NCI-H510A treated with DMSO at 0.1 percent for 48 hours (cell line): ENCODE results near the gene SPIRE1.
"Not testable (repeated sequence)": the region's sequence is repeated elsewhere in the genome, so short reads cannot be mapped to it uniquely, and the experiment has no call there.

Source experiments
- DNase-seq: peaks from one replicate; lab custom pipeline; 2025; lab: John Stamatoyannopoulos, UW

Gene SPIRE1

DNA sequence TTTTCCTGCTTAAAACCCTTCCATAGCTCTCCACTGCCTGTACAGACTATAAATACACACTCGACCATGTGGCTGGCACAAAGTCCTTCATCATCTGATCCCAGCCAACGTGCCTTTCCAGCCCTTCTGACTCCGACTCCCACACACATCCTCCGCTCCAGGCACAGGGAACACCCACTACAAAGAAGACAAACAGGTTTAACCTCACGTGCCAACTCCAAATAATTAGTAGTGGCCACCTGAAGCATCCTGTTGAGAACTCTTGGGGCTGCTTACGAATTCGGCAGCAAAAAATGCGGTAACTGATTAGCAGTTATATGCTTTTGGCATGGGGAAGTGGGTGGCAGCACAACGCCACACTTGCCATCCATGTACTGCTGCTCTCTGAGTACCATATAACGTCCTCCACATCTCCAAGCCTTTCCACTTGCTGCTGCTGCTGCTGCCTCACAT is 12.1 kb downstream of the SPIRE1 start:
- peak; percentile 88 for DNase-seq

DNA sequence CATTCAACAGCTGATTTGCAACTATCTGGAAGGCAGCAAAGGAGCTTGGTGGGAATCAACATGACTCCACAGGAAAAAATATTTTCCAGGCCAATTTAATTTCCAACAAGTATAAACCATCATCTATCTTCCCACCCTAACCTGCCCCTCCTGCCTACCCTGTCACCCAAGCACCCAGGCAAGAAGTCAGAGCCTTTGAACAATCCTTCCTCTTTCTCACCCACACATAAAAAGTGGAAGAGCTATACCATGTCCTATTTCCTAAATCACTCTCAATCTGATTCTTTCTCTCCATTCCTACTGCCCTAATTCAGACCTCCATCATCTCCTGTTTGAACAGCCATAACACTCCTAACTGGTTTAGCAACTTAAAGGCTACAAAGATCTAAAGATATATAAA is 12.7 kb downstream of the SPIRE1 start:
- peak; percentile 79 for DNase-seq

DNA sequence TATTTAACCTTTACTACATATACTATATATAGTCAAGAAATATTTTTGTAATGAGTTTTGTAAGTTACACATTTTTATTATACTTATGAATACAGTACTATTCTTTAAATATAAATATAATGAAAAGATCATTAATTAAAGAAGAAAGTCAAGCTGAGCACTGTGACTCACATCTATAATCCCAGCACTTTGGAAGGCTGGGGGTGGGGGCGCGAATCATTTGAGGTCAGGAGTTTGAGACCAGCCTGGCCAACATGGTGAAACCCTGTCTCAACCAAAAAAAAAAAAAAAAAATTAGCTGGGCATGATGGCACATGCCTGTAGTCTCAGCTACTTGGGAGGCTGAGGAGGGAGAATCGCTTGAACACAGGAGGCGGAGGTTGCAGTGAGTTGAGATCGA is 14.2 kb downstream of the SPIRE1 start:
- not testable (repeated sequence) for DNase-seq

DNA sequence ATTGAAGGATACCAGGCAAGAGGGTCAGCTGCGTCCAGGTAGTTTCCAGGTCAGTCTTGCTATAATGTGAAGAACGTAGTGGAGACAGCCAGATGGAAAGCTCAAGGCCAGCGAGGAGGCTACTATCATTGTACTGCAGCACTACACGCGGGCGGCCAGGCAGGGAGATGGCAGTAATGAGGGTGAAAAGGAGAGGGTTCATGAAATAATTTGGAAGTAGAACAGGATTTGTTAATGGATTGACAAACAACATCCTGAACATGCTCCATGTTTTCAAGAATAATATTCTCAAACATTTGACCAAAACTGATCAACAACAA is 17.1 kb downstream of the SPIRE1 start:
- no peak for DNase-seq

DNA sequence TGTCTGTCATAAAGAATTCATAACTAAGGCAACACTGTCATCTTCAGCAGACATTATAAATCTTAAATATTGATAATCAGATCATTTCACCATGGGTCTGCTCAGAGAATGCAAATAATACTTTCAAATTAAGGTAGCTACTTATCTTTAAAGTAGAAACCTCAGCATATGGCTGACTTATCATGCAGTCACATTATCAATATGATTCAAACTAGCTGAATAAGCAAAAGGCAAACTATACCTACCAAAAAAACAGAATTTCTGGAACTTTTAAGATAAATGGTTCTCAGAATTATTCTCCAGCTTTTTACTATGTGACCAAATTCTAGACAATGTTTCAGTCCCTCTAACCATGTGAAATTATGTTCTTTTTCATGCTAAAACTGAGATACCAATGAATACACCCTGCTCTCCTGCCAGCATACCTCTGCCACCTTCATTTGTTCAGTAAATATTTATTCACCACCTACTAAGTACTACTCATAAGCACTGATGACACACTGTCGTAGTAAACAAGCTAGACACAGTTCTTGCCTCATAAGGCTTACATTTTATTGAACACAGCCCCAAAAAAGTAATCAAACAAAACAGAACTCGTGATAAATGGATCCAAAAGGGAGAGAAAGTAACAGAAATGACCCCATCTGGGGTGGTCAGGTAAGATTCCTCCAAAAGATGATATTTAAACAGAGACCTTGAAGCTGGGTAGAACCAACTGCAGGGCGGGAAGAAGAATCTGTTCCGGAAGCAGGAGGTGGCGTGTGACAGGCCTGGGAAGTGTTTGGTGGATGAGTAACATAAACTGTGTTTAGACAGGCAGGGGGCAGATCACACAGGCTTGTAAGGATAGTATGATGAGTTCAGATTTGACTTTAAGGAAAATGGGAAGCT is 17.7 kb downstream of the SPIRE1 start:
- no peak for DNase-seq

DNA sequence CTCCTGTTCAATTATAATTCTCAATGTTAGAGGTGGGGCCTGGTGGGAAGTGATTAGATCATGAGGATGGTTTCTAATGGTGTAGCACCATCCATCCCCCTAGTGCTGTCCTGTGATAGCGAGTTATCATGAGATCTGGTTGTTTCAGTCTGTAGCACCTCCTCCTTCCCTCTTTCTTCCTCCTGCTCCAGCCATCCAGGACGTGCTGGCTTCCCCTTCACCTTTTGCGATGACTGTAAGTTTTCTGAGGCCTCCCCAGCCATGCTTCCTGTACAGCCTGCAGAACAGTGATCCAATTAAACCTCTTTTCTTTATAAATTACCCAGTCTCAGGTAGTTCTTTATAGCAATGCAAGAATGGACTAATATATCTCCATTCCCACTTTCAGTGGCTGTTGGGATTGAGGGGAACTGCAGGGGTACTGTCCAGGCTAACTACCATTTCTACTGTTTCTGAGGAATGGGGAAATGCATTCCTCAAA is 19.2 kb downstream of the SPIRE1 start:
- no peak for DNase-seq

DNA sequence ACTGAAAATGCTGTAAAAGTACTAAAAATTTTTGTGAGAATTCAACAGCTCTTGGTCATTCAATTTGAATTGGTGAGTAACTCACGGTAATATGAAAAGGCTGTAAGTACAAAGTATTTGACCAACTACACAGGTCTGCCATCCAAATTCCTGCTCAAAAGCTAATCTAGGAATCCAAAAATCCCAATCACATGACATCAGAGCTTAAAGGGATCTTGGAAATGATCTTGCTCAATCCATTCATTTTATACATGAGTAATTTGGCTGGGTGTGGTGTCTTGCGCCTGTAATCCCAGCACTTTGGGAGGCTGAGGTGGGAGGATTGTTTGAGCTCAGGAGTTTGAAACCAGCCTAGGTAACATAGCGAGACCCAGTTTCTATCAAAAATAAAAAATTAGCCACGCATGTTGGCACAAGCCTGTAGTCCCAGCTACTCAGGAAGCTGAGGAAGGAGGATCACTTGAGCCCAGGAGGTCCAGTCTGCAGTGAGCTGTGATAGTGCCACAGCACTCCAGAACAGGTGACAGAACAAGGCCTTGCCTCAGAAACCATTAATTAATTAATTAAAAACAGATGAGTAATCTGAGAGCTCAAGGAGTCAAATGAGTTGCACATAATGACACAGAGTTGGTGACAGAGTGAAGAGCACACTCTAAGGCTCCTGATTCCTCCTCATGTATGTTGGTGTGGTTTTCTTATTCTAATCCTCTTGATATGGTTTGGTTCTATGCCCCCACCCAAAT is 19.8 kb downstream of the SPIRE1 start:
- DNase-seq = no peak

DNA sequence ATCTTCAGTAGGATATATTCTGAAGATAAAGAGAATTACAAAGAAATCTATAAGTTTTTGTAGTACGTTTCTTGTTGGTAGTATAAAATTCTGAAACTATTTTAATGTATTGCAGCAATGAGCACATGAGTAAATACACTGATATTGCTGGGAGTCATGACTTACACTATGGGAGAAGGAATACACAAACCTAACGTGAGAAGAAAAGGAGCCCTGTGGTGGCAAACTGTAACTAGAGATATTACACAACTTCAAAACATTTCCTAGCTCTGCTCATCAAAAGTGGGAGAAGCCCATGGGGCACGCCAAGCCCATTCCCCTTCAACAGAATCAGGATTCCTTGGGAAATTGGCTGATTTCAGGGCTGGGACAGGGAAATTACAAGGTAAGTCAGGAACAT is 20.5 kb downstream of the SPIRE1 start:
- DNase-seq = no peak

DNA sequence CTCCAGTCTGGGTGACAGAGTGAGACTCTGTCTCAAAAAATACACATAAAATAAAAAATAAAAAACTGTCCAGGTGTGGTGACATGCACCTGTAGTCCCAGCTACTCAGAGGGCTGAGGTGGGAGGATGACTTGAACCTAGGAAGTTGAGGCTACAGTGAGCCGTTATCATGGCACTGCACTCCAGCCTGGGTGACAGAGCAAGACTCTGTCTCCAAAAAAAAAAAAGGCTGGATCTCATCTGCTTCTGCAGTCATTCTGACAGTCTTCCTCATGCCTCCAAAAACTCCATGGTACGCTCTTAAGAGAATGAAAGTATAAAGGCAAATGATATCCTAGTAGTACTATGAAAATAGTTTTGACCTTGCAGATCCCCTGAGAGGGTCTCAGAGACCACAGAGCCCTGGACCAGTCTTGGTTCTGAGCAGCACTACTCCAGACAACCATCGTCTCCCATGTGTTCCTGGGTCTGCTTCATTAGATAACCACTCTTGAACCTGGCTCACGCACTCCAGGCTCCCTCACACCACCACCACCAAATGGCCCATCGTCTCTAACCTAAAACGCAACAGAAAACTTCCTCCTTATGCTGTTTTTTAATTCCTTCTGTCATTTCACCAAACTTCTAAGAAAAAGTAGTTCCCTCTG is 26.0 kb downstream of the SPIRE1 start:
- no peak for DNase-seq

DNA sequence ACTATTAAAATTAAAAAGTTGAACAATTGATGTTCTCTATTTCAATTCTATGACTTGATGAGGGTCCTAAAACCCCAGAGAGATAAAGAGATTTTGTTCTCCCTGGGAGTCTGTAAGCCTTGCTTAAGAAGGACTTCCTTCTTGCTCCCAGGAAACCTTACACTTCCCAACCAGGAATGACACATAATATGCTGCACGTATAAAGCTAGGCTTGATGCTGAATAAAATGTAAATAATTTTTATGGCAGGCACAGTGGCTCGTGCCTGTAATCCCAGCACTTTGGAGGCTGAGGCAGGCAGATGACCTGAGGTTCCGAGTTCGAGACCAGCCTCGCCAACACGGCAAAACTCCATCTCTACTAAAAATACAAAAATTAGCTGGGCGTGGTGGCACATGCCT is 27.8 kb downstream of the SPIRE1 start:
- DNase-seq = no peak

DNA sequence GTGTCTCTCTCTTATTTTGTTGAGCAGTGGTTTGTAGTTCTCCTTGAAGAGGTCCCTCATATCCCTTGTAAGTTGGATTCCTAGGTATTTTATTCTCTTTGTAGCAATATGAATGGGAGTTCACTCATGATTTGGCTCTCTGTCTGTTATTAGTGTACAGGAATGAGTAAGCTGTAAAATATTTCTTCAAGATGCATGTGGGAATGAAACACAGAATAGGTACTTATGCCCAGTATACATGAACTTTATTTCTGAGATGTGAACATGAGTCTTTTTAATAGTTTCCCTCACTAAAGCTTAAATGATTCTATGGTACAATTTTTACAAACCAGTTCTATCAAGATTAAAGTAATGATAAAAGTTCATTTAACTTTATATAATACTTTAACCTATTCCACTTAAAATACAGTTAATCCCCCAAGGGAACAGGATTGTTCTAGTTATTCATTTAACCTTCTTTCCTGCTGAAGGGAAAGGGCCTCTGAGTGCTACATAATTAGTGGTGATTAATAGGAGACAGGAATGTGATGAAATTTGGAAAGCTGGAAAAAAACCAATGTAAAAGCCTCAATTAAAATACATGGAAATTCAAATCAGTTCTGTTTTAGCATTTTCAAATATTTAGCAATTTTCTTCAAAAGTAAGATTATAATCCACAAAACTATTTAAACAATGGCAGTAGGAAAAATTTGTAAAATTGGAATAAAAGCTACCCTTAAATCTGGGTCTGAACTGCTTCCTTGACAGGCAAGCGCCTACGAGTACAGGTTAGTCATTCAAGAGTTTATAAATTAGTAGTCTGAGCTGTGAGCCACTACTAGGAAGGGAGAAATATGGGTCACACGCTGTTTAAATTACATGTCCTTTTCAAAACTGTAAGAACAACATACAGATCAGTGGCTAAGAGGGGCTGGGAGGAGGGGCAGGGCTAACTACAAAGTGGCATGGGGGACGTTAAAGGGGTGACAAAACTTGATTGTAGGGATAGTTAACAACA is 28.9 kb downstream of the SPIRE1 start:
- DNase-seq = no peak

DNA sequence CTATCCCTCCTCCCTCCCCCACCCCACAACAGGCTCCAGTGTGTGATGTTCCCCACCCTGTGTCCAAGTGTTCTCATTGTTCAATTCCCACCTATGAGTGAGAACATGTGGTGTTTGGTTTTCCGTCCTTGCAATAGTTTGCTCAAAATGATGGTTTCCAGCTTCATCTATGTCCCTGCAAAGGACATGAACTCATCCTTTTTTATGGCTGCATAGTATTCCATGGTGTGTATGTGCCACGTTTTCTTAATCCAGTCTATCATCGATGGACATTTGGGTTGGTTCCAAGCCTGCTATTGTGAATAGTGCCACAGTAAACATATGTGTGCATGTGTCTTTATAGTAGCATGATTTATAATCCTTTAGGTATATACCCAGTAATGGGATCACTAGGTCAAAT is 30.7 kb downstream of the SPIRE1 start:
- not testable (repeated sequence) for DNase-seq

DNA sequence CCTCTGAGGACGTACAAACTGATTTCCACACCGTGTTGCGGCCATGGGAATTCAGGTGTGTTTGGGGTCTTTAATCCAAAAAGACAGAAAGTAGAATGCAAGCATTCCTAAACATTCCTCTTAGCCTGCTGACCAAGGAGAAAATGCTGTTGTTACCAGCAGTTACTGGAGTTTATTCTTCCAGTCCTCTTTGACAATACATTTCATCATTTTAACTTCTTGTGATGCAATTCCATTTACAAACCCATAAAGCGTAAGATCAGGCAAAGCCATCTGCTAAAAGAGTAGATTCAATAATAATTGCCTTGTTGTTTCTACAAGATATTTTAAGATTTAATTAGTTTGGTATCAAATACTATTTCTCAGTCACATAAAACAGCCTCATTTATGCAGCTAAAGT is 32.7 kb downstream of the SPIRE1 start:
- no peak for DNase-seq

DNA sequence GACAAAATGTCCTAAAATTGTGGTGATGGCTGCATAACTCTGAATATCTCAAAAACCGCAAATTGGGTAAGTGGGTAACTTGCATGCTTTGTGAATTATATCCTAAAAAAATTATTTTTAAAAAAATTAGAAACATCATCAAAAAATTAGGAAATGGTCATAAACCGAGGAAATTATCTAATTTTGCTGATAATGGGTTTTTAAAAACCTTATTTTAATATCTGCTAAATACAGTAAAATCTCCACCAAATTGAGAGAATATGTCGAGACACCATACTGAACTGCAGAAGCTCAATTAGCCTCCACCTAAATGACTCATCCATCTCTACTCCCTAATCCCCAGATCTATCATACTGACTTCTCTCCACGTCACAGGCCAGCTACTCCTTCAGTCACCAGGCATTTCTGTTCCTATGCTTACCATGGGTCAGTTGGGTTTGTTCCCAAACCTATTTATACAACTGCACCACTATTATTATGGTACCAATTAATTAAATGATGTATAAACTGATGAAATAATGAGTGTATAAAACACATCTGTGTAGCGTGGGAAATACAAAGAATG is 36.1 kb downstream of the SPIRE1 start:
- no peak for DNase-seq

DNA sequence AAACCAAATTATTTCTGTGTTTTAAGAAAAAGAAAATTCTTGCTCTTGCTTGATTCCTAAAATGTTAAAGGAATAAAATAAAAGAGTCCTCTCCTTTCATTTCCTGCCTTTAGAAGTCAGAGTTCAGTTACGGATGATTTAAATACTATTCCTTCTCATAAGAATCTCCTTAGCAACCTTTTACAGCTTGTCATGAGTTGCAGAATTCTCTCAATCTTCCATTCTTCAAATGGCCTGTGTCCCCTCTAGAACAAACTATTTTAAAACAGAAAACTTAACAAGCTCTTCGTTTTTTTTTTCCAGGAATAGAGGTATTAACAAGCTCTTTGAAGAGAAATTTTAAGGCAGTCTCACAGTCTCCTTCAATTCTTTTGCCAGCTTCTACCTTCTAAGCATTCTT is 42.2 kb downstream of the SPIRE1 start:
- no peak for DNase-seq

DNA sequence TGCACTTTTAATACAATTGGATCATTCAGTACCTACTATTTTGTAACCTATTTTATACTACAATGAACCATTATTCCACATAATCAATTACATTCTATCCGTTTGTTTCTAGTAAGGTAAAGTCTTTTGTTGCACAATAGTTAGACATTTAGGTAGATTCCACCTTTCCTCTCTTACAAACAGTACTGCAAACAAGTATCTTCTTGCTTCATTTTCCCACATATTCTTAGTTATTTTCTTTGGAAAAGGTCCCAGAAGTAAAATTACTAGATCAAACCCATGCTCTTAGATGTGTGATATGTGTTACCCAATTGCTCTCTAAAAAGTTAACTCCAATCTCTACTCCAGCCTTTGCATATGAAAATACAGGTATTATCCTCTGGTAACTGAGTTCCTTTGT is 49.6 kb downstream of the SPIRE1 start:
- DNase-seq = no peak

DNA sequence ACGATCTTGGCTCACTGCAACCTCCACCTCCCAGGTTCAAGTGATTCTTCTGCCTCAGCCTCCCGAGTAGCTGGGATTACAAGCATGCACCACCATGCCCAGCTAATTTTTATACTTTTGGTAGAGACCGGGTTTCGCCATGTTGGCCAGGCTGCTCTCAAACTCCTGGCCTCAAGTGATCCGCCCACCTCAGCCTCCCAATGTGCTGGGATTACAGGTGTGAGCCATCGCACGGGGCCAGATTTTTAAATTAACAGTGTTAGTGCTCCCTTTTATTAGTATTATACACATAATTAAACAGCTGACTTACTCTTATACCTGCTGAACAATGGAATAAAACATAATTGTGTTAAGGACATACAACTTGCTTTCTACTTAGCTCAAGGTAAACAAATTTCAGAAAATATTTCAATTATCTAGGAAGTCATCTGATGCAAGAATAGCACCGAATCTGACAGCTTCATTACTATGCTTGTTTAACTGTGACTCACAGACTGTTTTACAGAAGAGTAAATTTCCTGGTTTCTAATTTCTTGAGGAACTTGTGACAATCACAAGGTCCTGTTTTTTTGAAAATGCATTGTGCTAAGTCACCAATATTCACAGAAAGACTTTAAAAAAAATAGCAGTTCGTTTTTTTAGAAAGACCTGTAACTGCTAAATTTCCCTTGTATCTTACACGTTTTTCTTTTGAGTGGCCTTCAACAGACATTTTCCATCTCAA is 51.2 kb downstream of the SPIRE1 start:
- DNase-seq = no peak

DNA sequence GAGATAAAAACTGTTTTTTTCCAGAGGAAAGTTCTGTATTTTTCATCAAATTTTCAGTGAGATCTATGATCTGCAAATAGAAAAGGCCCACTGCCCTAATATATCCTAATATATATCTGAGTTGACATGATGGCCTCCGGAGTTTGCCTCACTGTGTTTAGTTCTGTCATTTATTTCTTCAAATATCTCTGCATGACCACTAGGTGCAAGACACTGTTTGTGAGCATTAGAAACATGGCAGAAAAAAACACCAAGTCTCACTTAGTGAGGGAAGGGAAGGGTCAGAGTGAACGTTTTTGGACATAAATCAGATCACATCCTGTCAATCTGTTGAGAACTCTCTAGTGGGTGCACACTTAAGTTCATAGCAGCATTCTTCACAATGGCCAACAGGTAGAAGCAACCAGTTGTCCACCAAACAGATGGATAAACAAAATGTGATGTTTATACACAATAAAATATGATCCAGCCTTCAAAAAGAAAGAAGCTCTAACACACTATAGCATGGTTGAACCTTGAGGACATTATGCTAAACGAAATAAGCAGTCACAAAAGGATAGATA is 53.4 kb downstream of the SPIRE1 start:
- no peak for DNase-seq

DNA sequence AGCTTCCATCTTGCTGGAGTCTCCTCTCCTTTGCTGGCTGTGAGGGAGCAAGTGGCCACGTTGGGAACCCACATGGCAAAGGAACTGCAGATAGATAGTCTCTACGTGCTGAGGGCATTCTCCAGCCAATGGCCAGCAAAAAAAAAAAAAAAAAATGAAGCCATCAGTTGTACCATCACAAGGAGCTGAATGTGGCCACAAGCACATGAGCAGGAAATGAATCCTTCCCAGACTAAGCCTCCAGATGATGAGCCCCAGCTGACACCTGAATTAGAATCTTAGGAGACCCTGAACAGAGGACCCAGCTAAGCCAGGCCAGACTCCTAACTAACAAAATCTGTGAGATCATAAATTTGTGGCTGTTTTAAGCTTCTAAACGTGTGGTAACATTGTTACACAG is 57.9 kb downstream of the SPIRE1 start:
- DNase-seq = no peak

DNA sequence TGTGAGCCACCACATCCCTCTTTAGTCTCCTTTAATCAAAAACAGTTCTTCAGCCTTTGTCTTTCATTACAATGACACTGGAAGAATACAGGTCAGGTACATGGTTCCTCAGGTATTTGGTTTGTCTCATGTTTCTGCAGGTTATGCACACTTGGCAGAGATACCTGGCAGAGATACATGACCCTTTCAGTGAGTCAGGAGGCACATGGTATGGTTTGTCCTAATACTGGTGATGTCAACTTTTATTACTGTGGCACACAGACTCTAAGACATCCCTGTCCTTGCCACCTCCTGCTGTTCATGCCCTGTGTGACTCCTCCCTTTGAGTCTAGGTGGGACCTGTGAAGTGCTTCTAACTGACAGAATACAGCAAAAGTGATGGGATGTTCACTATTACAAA is 58.4 kb downstream of the SPIRE1 start:
- peak; percentile 7 for DNase-seq
